ENCODE results near the gene MINDY2. TPM values are rescaled to one million over a fixed set of nuclear protein-coding genes. Genes with fewer than 3 reads are reported as not detected.

The MINDY2 gene
- total RNA-seq, 4 donors from 2014 or later = 27.1 to 31.3 (median 28.2) TPM

- WGBS, 2 donors = 93 to 94% methylated on average over 2 of the region's 2 CpGs
- no peak for TF ChIP-seq POLR2A (IDR thresholded peaks at IDR 0.05)
- no peak for TF ChIP-seq CTCF (IDR thresholded peaks at IDR 0.05)
- intact Hi-C loops (cut with DNase I) = loop anchor here (10.0 kb wide), 1 partner anchor 46 kb away; no protein-coding TSS in a partner anchor
Observed at GRCh38 chr15:58741032-58741431, 30.1 kb upstream of the MINDY2 start.

GRCh38 chr15:58742022-58742813 is 28.9 kb upstream of the MINDY2 start:
- Histone ChIP-seq H3K4me1 (peaks cover 21 to 44% of the 10 kb centered on the region in 2 donors), H3K27me3 (no peaks in the 10 kb centered on the region), H3K27ac (no peak overlapping the region), H3K36me3 (no peaks in the 10 kb centered on the region), H3K9me3 (no peaks in the 10 kb centered on the region), H3K4me3 (replicated peaks in 1 of 3) (no peak overlapping the region)
- 84 to 86% methylated on average over 8 of the region's 8 CpGs for WGBS, 2 donors
- no peak for DNase-seq
- TF ChIP-seq POLR2A (IDR thresholded peaks at IDR 0.05) (no peak), CTCF (IDR thresholded peaks at IDR 0.05) (no peak)
- intact Hi-C loops (cut with DNase I) = loop anchor here (10.0 kb wide), 1 partner anchor 47 kb away; no protein-coding TSS in a partner anchor

More at GRCh38 chr15:58741032-58741431, 30.1 kb upstream of the MINDY2 start:
- no peak for DNase-seq
- H3K36me3 ChIP-seq = no peaks in the 10 kb centered on the region
- H3K9me3 ChIP-seq = no peaks in the 10 kb centered on the region
- H3K4me3 ChIP-seq (replicated peaks in 1 of 3) = no peak overlapping the region
- H3K4me1 ChIP-seq = peaks cover 16 to 33% of the 10 kb centered on the region in 2 donors
- no peaks in the 10 kb centered on the region for H3K27me3 ChIP-seq
- no peak overlapping the region for H3K27ac ChIP-seq

- WGBS, 2 donors = 90% methylated on average over 5 of the region's 5 CpGs
- Histone ChIP-seq H3K4me1 (peaks cover 20 to 48% of the 10 kb centered on the region in 2 donors), H3K36me3 (no peaks in the 10 kb centered on the region), H3K9me3 (no peaks in the 10 kb centered on the region), H3K27me3 (no peaks in the 10 kb centered on the region), H3K4me3 (replicated peaks in 1 of 3) (no peak overlapping the region), H3K27ac (no peak overlapping the region)
- TF ChIP-seq POLR2A (IDR thresholded peaks at IDR 0.05) (no peak), CTCF (IDR thresholded peaks at IDR 0.05) (no peak)
- intact Hi-C loops (cut with DNase I) = loop anchor here (10.0 kb wide), 1 partner anchor 48 kb away; no protein-coding TSS in a partner anchor
- no peak for DNase-seq
Observed at GRCh38 chr15:58742819-58743502, 28.1 kb upstream of the MINDY2 start.

- H3K27me3 ChIP-seq = no peaks in the 10 kb centered on the region
- no peak for DNase-seq
- no peaks in the 10 kb centered on the region for H3K9me3 ChIP-seq
- intact Hi-C loops (cut with DNase I) = loop anchor here (10.0 kb wide), 1 partner anchor 51 kb away; no protein-coding TSS in a partner anchor
- peaks cover 15 to 42% of the 10 kb centered on the region in 2 donors for H3K4me1 ChIP-seq
- no peak overlapping the region for H3K4me3 ChIP-seq (replicated peaks in 1 of 3)
- H3K27ac ChIP-seq = no peak overlapping the region
- TF ChIP-seq CTCF (IDR thresholded peaks at IDR 0.05) (no peak), POLR2A (IDR thresholded peaks at IDR 0.05) (no peak)
- 95 to 96% methylated on average over 1 of the region's 1 CpG for WGBS, 2 donors
- H3K36me3 ChIP-seq = no peaks in the 10 kb centered on the region
Observed at GRCh38 chr15:58746174-58746573, 24.9 kb upstream of the MINDY2 start.
